Prostate gland (tissue), 2 donors: Measurements from ENCODE around the gene IYD. TPM values are rescaled to one million over a fixed set of nuclear protein-coding genes. Genes with fewer than 3 reads are reported as not detected.

ENCODE experiments used
- DNase-seq: peaks from one replicate; pipeline ENCODE4 v3.0.0-alpha.2; 2019; ENCODE audit warnings: low spot score
- H3K27ac ChIP-seq, 2 donors: fragments of 200-600 bp; sonication (generic); 2 replicates each; pipeline ENCODE4 v1.5.1; 2017 to 2019
- H3K27me3 ChIP-seq: fragments of 200-600 bp; sonication (generic); replicated peaks from 2 replicates; pipeline ENCODE4 v1.5.1; 2019; ENCODE audit not compliant: insufficient read depth
- H3K36me3 ChIP-seq, 2 donors: fragments of 200-600 bp; sonication (generic); 1 replicate in 1 of 2; 2 replicates in 1 of 2; pipeline versions ENCODE4 v1.5.1 to v1.8.1; 2017 to 2019
- H3K4me1 ChIP-seq: fragments of 200-600 bp; sonication (generic); replicated peaks from 2 replicates; pipeline ENCODE4 v1.5.1; 2019
- H3K4me3 ChIP-seq, 2 donors: fragments of 200-600 bp; sonication (generic); 2 replicates each; pipeline ENCODE4 v1.5.1; 2017 to 2019
- H3K9me3 ChIP-seq: fragments of 200-600 bp; sonication (generic); 2 replicates; pipeline ENCODE4 v1.5.1; 2017
- CTCF ChIP-seq, 4 experiments: fragments of 200-600 bp in 2 of 4; fragments of 450-650 bp in 2 of 4; sonication (generic) in 2 of 4; IDR thresholded peaks; 1 replicate in 3 of 4; 2 replicates in 1 of 4; pipeline ENCODE4 v1.5.1; 2016 to 2019; ENCODE audit warnings: antibody characterized with exemption in 4 of 4, mild to moderate bottlenecking in 2 of 4, moderate library complexity in 2 of 4
- POLR2A ChIP-seq: fragments of 450-650 bp; IDR thresholded peaks from one replicate; pipeline ENCODE4 v1.6.1; 2016; ENCODE audit warnings: antibody characterized with exemption, mild to moderate bottlenecking
- POLR2AphosphoS5 ChIP-seq: sonication (generic); formaldehyde crosslinking; IDR thresholded peaks from one replicate; pipeline ENCODE4 v1.6.1; 2017; ENCODE audit warnings: antibody characterized with exemption
- WGBS: methylation state at CpG from one replicate; pipeline ENCODE4 v1.1.5; 2018; 5-methylcytosine and 5-hydroxymethylcytosine counted together
- intact Hi-C: fragments of 100-400 bp; cut with DNase I; formaldehyde crosslinking; loops from one replicate; pipeline ENCODE4 v1.14.2; 2022
- total RNA-seq, 2 donors: library from RNA; depleted of rRNA; stranded (reverse); fragments of >200 nt; gene quantifications; one replicate each; pipeline ENCODE4 v1.1.0, GENCODE V29; 2016

Gene IYD
- total RNA-seq, 2 donors from 2014 or later: 0.05 to 0.45 TPM

- intact Hi-C loops: no loop called here
- WGBS: 95% methylated on average over 3 of the region's 3 CpGs
- H3K27ac ChIP-seq: no peak overlapping the region
- H3K4me3 ChIP-seq: no peak overlapping the region
- DNase-seq: no peak
- no peak for TF ChIP-seq POLR2AphosphoS5
- TF ChIP-seq POLR2A: no peak
- TF ChIP-seq CTCF (IDR thresholded peaks at IDR 0.05): no peak
- H3K36me3 ChIP-seq: no peaks in the 10 kb centered on the region
- no peaks in the 10 kb centered on the region for H3K27me3 ChIP-seq
- no peaks in the 10 kb centered on the region for H3K9me3 ChIP-seq
- H3K4me1 ChIP-seq: no peaks in the 10 kb centered on the region
Measured at GRCh38 chr6:150435360-150435759, 66.5 kb downstream of the IYD start.

- Histone ChIP-seq H3K27me3 (no peaks in the 10 kb centered on the region), H3K9me3 (no peaks in the 10 kb centered on the region), H3K36me3 (no peaks in the 10 kb centered on the region), H3K4me1 (no peaks in the 10 kb centered on the region), H3K4me3 (no peak overlapping the region), H3K27ac (no peak overlapping the region)
- intact Hi-C loops: no loop called here
- TF ChIP-seq POLR2AphosphoS5 (no peak), POLR2A (no peak), CTCF (IDR thresholded peaks at IDR 0.05) (no peak)
- 91% methylated on average over 10 of the region's 10 CpGs for WGBS
- no peak for DNase-seq
Measured at GRCh38 chr6:150435832-150436231, 67.0 kb downstream of the IYD start.

- no peaks in the 10 kb centered on the region for H3K36me3 ChIP-seq
- H3K27ac ChIP-seq: no peak overlapping the region
- no peak for DNase-seq
- intact Hi-C loops: no loop called here
- no peaks in the 10 kb centered on the region for H3K27me3 ChIP-seq
- no peaks in the 10 kb centered on the region for H3K9me3 ChIP-seq
- WGBS: 94% methylated on average over 8 of the region's 8 CpGs
- H3K4me3 ChIP-seq: no peak overlapping the region
- H3K4me1 ChIP-seq: no peaks in the 10 kb centered on the region
- no peak for TF ChIP-seq POLR2AphosphoS5
- TF ChIP-seq POLR2A: no peak
- no peak for TF ChIP-seq CTCF (IDR thresholded peaks at IDR 0.05)
Measured at GRCh38 chr6:150439373-150439772, 70.6 kb downstream of the IYD start.

GRCh38 chr6:150443621-150444020, 74.8 kb downstream of the IYD start:
- Histone ChIP-seq H3K4me1 (no peaks in the 10 kb centered on the region), H3K9me3 (no peaks in the 10 kb centered on the region), H3K27ac (no peak overlapping the region), H3K4me3 (no peak overlapping the region), H3K36me3 (no peaks in the 10 kb centered on the region), H3K27me3 (no peaks in the 10 kb centered on the region)
- no peak for DNase-seq
- TF ChIP-seq POLR2A (no peak), POLR2AphosphoS5 (no peak), CTCF (IDR thresholded peaks at IDR 0.05) (no peak)
- 57% methylated on average over 4 of the region's 5 CpGs for WGBS
- intact Hi-C loops: no loop called here

DNA sequence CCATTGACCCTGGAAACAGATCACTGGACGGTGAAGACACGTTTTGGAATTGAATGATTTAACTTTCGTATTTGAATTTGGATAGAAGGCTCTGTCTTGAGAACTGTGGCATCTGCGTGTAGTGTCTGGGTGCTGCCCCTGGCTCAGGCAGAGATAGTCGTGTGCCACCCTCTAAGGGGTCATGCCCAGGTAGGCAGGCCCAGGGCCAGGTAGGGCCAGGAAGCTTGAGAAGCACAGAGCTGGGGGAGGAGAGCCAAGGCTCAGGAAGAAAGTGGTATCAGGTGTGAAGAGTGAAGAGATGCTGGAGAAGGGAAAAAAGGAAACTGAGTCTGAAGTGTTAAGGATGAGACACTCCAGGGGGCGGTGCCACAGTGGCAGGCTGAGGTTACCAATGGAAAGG, 75.5 kb downstream of the IYD start:
- DNase-seq: no peak
- WGBS: 76% methylated on average over 6 of the region's 6 CpGs
- H3K27ac ChIP-seq: no peak overlapping the region

More for the DNA sequence above, 75.5 kb downstream of the IYD start:
- intact Hi-C loops: no loop called here
- Histone ChIP-seq H3K36me3 (no peaks in the 10 kb centered on the region), H3K4me3 (no peak overlapping the region), H3K4me1 (no peaks in the 10 kb centered on the region), H3K9me3 (no peaks in the 10 kb centered on the region), H3K27me3 (no peaks in the 10 kb centered on the region)
- TF ChIP-seq POLR2A: no peak
- no peak for TF ChIP-seq CTCF (IDR thresholded peaks at IDR 0.05)
- no peak for TF ChIP-seq POLR2AphosphoS5
